Heart right ventricle (tissue), 16 donors: Measurements from ENCODE around the gene NOP9. TPM values are rescaled to one million over a fixed set of nuclear protein-coding genes. Genes with fewer than 3 reads are reported as not detected.

Source experiments
- ATAC-seq, 8 donors: fragments of 200-7000 bp; cut with Tn5 transposase; one replicate each; pipeline ENCODE4 v1.9.1; 2020; ENCODE audit warnings: mild to moderate bottlenecking in 8 of 8, moderate library complexity in 8 of 8, moderate number of reproducible peaks in 1 of 8
- DNase-seq, 2 donors: peaks; one replicate each; pipeline ENCODE4 v3.0.0-alpha.2; 2020
- H3K27ac ChIP-seq, 10 donors: fragments of 200-600 bp; sonication (generic) in 2 of 10; one replicate each; pipeline versions ENCODE4 v1.5.0 to v1.8.0; 2020 to 2022; ENCODE audit warnings: mild to moderate bottlenecking in 3 of 10
- H3K27me3 ChIP-seq, 7 donors: fragments of 200-600 bp; one replicate each; pipeline ENCODE4 v1.8.0; 2021 to 2022; ENCODE audit warnings: mild to moderate bottlenecking in 2 of 7
- H3K36me3 ChIP-seq, 9 donors: fragments of 200-600 bp; sonication (generic) in 1 of 9; one replicate each; pipeline versions ENCODE4 v1.5.0 to v1.8.0; 2020 to 2022; ENCODE audit warnings: mild to moderate bottlenecking in 2 of 9
- H3K4me1 ChIP-seq, 9 donors: fragments of 200-600 bp; sonication (generic) in 1 of 9; one replicate each; pipeline versions ENCODE4 v1.5.0 to v1.8.0; 2020 to 2022; ENCODE audit warnings: mild to moderate bottlenecking in 4 of 9
- H3K4me3 ChIP-seq, 10 donors: fragments of 200-600 bp; sonication (generic) in 2 of 10; one replicate each; pipeline versions ENCODE4 v1.5.0 to v1.8.0; 2020 to 2022; ENCODE audit warnings: mild to moderate bottlenecking in 7 of 10, moderate library complexity in 2 of 10
- H3K9me3 ChIP-seq, 11 donors: fragments of 200-600 bp in 10 of 11; sonication (generic) in 2 of 11; one replicate each; pipeline versions ENCODE4 v1.5.0 to v1.8.0; 2013 to 2022; ENCODE audit warnings: mild to moderate bottlenecking in 2 of 11, control low read depth in 1 of 11, moderate library complexity in 1 of 11
- CTCF ChIP-seq, 9 donors: fragments of 200-600 bp; sonication (generic) in 2 of 9; IDR thresholded peaks; one replicate each; pipeline versions ENCODE4 v1.5.0 to v1.8.0; 2021 to 2022; ENCODE audit warnings: antibody characterized with exemption in 9 of 9, mild to moderate bottlenecking in 5 of 9, moderate library complexity in 1 of 9
- WGBS, 2 donors: extraction: QIAGEN DNeasy Blood & Tissue Kit; methylation state at CpG; one replicate each; pipeline ENCODE4 v1.1.7; 2013; ENCODE audit warnings: inconsistent platforms in 1 of 2; 5-methylcytosine and 5-hydroxymethylcytosine counted together
- intact Hi-C, 10 donors: fragments of 100-400 bp; cut with DNase I; formaldehyde crosslinking; loops; one replicate each; pipeline versions ENCODE4 v1.11.1 to v1.14.2; 2022
- polyA plus RNA-seq, 2 donors: library from polyadenylated mRNA; stranded (reverse); fragments of 200-250 nt; gene quantifications; one replicate each; pipeline ENCODE4 v1.2.3, GENCODE V29; 2013
- total RNA-seq, 10 donors: library from RNA; stranded (reverse); fragmentation: NEBNext Ultra II Directional in 3 of 10; extraction: Animal tissue kit (Norgen Biotek cat#: 25700) in 3 of 10; gene quantifications; one replicate each; pipeline versions ENCODE4 v1.2.1 to v1.2.4, GENCODE V29; 2021 to 2023
- donor health status: Arrhythmogenic right ventricular cardiomyopathy.
- donor health status: ischemic (EF 13 %, LVEDD 7.1; RV severe dilation, severe dysfunction).
- donor health status: healthy with polysubstance abuse.
- donor health status: DM: no; HTN: yes; CAD: no.
- donor health status: DM: no; HTN: no; CAD: no.
- donor health status: ischemic (EF 25% LVEDD 6.9; RV normal size, moderate dysfunction).
- donor health status: ischemic (EF 25% LVEDD 5.7; RV mildly dilated, moderate dysfunction).
- donor health status: healthy.
- donor health status: DM: yes; HTN: yes; CAD: no.
- donor health status: Ischemic cardiomyopathy.
- donor health status: ischemic (EF 35%, LVEDD 5.7; RV mildly dilated, moderate dysfunction).
- donor health status: nonischemic (EF 11% LVEDD 7.7; RV severe dilation, severe dysfunction).
- donor health status: DM: yes; HTN: yes; CAD: no.
- donor health status: PGD.
- donor health status: ischemic (EF 29% LVEDD 5.4; RV normal size, mild dysfunction).
- donor health status: nonischemic (EF 23%, LVEDD 6.1; RV moderate dilation, normal function).

The NOP9 gene
- total and polyA plus RNA-seq, 12 donors = 10.7 to 31.9 (median 26.4) TPM

- TF ChIP-seq CTCF (IDR thresholded peaks at IDR 0.05) = no peak
- peaks cover 0 to 19% (median 0%) of the 10 kb centered on the region in 9 donors for H3K4me1 ChIP-seq
- no peak for DNase-seq
- WGBS, 2 donors = 91 to 92% methylated on average over 7 of the region's 7 CpGs
- no peak overlapping the region for H3K27ac ChIP-seq
- H3K4me3 ChIP-seq = no peak overlapping the region
- H3K9me3 ChIP-seq = no peaks in the 10 kb centered on the region
- peaks cover 0 to 29% (median 14%) of the 10 kb centered on the region in 7 donors for H3K27me3 ChIP-seq
- no peak for ATAC-seq
- intact Hi-C loops = no loop called here
- no peaks in the 10 kb centered on the region for H3K36me3 ChIP-seq
Measured at GRCh38 chr14:24355009-24355408, 55.4 kb downstream of the NOP9 start.

- Histone ChIP-seq H3K4me1 (peaks cover 0 to 19% (median 0%) of the 10 kb centered on the region in 9 donors), H3K27me3 (peaks cover 0 to 25% (median 14%) of the 10 kb centered on the region in 7 donors), H3K36me3 (no peaks in the 10 kb centered on the region), H3K4me3 (no peak overlapping the region), H3K27ac (no peak overlapping the region), H3K9me3 (no peaks in the 10 kb centered on the region)
- DNase-seq = no peak
- 84 to 89% methylated on average over 4 of the region's 4 CpGs for WGBS, 2 donors
- TF ChIP-seq CTCF (IDR thresholded peaks at IDR 0.05) = no peak
- no peak for ATAC-seq
- intact Hi-C loops = no loop called here
Measured at GRCh38 chr14:24356208-24356607, 56.6 kb downstream of the NOP9 start.

Other genes with a start within 250 kb of the NOP9 start
Only the 30 nearest of the 34 such genes appear.
- gene DCAF11, start 185.1 kb upstream of the NOP9 start, total RNA-seq = 10 to 100 TPM; 62.2 to 99.7 (median 73.0) TPM
- 10 to 100 TPM; 19.7 to 72.7 TPM for gene DCAF11, start 185.1 kb upstream of the NOP9 start, polyA plus RNA-seq
- gene NRL, start 184.9 kb upstream of the NOP9 start, total RNA-seq = 1 to 10 TPM; 1.7 to 3.5 (median 2.2) TPM
- gene NRL, start 184.9 kb upstream of the NOP9 start, polyA plus RNA-seq = 1 to 10 TPM; 1.5 to 3.3 TPM
- gene FITM1, start 169.2 kb upstream of the NOP9 start, total RNA-seq = 100 to 1,000 TPM; 105 to 176 (median 131) TPM
- gene FITM1, start 169.2 kb upstream of the NOP9 start, polyA plus RNA-seq = 100 to 1,000 TPM in 1 of 2 donors, 10 to 100 TPM in 1; 77.0 to 247 TPM
- gene PSME1, start 163.7 kb upstream of the NOP9 start, total RNA-seq = 100 to 1,000 TPM in 5 of 10 donors, 10 to 100 TPM in 5; 84.3 to 341 (median 100.0) TPM
- 100 to 1,000 TPM; 138 to 149 TPM for gene PSME1, start 163.7 kb upstream of the NOP9 start, polyA plus RNA-seq
- 10 to 100 TPM; 10.2 to 18.8 (median 13.3) TPM for gene EMC9, start 158.3 kb upstream of the NOP9 start, total RNA-seq
- gene EMC9, start 158.3 kb upstream of the NOP9 start, polyA plus RNA-seq = 10 to 100 TPM; 27.2 to 44.3 TPM
- 100 to 1,000 TPM in 3 of 10 donors, 10 to 100 TPM in 7; 62.6 to 347 (median 85.0) TPM for gene PSME2, start 153.2 kb upstream of the NOP9 start, total RNA-seq
- gene PSME2, start 153.2 kb upstream of the NOP9 start, polyA plus RNA-seq = 100 to 1,000 TPM; 124 to 290 TPM
- gene RNF31, start 152.4 kb upstream of the NOP9 start, total RNA-seq = 10 to 100 TPM; 27.5 to 52.6 (median 34.8) TPM
- gene RNF31, start 152.4 kb upstream of the NOP9 start, polyA plus RNA-seq = 10 to 100 TPM; 39.4 to 92.9 TPM
- gene IRF9, start 138.6 kb upstream of the NOP9 start, total RNA-seq = 100 to 1,000 TPM in 1 of 10 donors, 10 to 100 TPM in 9; 17.7 to 147 (median 36.7) TPM
- 10 to 100 TPM; 28.2 to 64.1 TPM for gene IRF9, start 138.6 kb upstream of the NOP9 start, polyA plus RNA-seq
- 1 to 10 TPM; 2.5 to 7.0 (median 4.3) TPM for gene REC8, start 127.8 kb upstream of the NOP9 start, total RNA-seq
- gene REC8, start 127.8 kb upstream of the NOP9 start, polyA plus RNA-seq = 10 to 100 TPM in 1 of 2 donors, 1 to 10 TPM in 1; 2.5 to 17.7 TPM
- 10 to 100 TPM; 10.1 to 22.5 (median 12.6) TPM for gene IPO4, start 111.0 kb upstream of the NOP9 start, total RNA-seq
- 10 to 100 TPM in 1 of 2 donors, 1 to 10 TPM in 1; 4.4 to 23.8 TPM for gene IPO4, start 111.0 kb upstream of the NOP9 start, polyA plus RNA-seq
- 10 to 100 TPM; 14.2 to 31.3 (median 18.7) TPM for gene TM9SF1, start 104.4 kb upstream of the NOP9 start, total RNA-seq
- gene TM9SF1, start 104.4 kb upstream of the NOP9 start, polyA plus RNA-seq = 10 to 100 TPM; 10.8 to 36.4 TPM
- under 1 TPM in 1 of 10 donors, not detected in 9; 0.28 TPM for gene TSSK4, start 94.2 kb upstream of the NOP9 start, total RNA-seq
- gene TSSK4, start 94.2 kb upstream of the NOP9 start, polyA plus RNA-seq = under 1 TPM in 1 of 2 donors, not detected in 1; 0.22 TPM
- gene CHMP4A, start 86.4 kb upstream of the NOP9 start, total RNA-seq = 10 to 100 TPM; 23.4 to 35.3 (median 29.4) TPM
- gene CHMP4A, start 86.4 kb upstream of the NOP9 start, polyA plus RNA-seq = 10 to 100 TPM; 34.3 to 80.8 TPM
- 10 to 100 TPM; 13.9 to 22.9 (median 18.9) TPM for gene MDP1, start 83.8 kb upstream of the NOP9 start, total RNA-seq
- 10 to 100 TPM; 23.0 to 23.5 TPM for gene MDP1, start 83.8 kb upstream of the NOP9 start, polyA plus RNA-seq
- gene NEDD8, start 67.5 kb upstream of the NOP9 start, total RNA-seq = 100 to 1,000 TPM; 178 to 228 (median 199) TPM
- 100 to 1,000 TPM; 154 to 325 TPM for gene NEDD8, start 67.5 kb upstream of the NOP9 start, polyA plus RNA-seq
- 10 to 100 TPM; 28.6 to 46.9 (median 33.5) TPM for gene GMPR2, start 66.9 kb upstream of the NOP9 start, total RNA-seq
- 10 to 100 TPM; 26.4 to 27.3 TPM for gene GMPR2, start 66.9 kb upstream of the NOP9 start, polyA plus RNA-seq
- 10 to 100 TPM; 36.8 to 56.4 (median 40.5) TPM for gene TINF2, start 57.2 kb upstream of the NOP9 start, total RNA-seq
- gene TINF2, start 57.2 kb upstream of the NOP9 start, polyA plus RNA-seq = 10 to 100 TPM; 19.3 to 44.0 TPM
- gene TGM1, start 36.7 kb upstream of the NOP9 start, total RNA-seq = 1 to 10 TPM in 1 of 10 donors, under 1 TPM in 9; 0.17 to 2.2 (median 0.65) TPM
- gene TGM1, start 36.7 kb upstream of the NOP9 start, polyA plus RNA-seq = under 1 TPM; 0.51 to 0.87 TPM
- 10 to 100 TPM; 17.4 to 30.0 (median 19.6) TPM for gene RABGGTA, start 28.3 kb upstream of the NOP9 start, total RNA-seq
- 10 to 100 TPM; 30.6 to 37.9 TPM for gene RABGGTA, start 28.3 kb upstream of the NOP9 start, polyA plus RNA-seq
- gene DHRS1, start 70 bp upstream of the NOP9 start, total RNA-seq = 10 to 100 TPM in 4 of 10 donors, 1 to 10 TPM in 6; 6.9 to 11.1 (median 9.0) TPM
- 10 to 100 TPM in 1 of 2 donors, 1 to 10 TPM in 1; 8.5 to 11.6 TPM for gene DHRS1, start 70 bp upstream of the NOP9 start, polyA plus RNA-seq
- 1 to 10 TPM; 1.9 to 6.0 (median 3.5) TPM for gene CIDEB, start 8.1 kb downstream of the NOP9 start, total RNA-seq
- 1 to 10 TPM; 4.3 to 4.8 TPM for gene CIDEB, start 8.1 kb downstream of the NOP9 start, polyA plus RNA-seq
- gene LTB4R2, start 10.3 kb downstream of the NOP9 start, total RNA-seq = 1 to 10 TPM in 7 of 10 donors, under 1 TPM in 3; 0.68 to 2.4 (median 1.3) TPM
- gene LTB4R2, start 10.3 kb downstream of the NOP9 start, polyA plus RNA-seq = under 1 TPM; 0.51 to 0.90 TPM
- gene LTB4R, start 11.7 kb downstream of the NOP9 start, total RNA-seq = 1 to 10 TPM in 7 of 10 donors, under 1 TPM in 3; 0.76 to 3.1 (median 1.8) TPM
- 1 to 10 TPM; 3.2 to 3.7 TPM for gene LTB4R, start 11.7 kb downstream of the NOP9 start, polyA plus RNA-seq
- gene ADCY4, start 35.2 kb downstream of the NOP9 start, total RNA-seq = 10 to 100 TPM; 17.4 to 37.0 (median 22.9) TPM
- gene ADCY4, start 35.2 kb downstream of the NOP9 start, polyA plus RNA-seq = 100 to 1,000 TPM in 1 of 2 donors, 10 to 100 TPM in 1; 23.1 to 104 TPM
- 1 to 10 TPM; 1.7 to 4.9 (median 3.5) TPM for gene RIPK3, start 40.1 kb downstream of the NOP9 start, total RNA-seq
- 1 to 10 TPM; 4.9 to 7.1 TPM for gene RIPK3, start 40.1 kb downstream of the NOP9 start, polyA plus RNA-seq
- gene NFATC4, start 68.3 kb downstream of the NOP9 start, total RNA-seq = 10 to 100 TPM in 4 of 10 donors, 1 to 10 TPM in 6; 3.0 to 42.0 (median 7.8) TPM
- 10 to 100 TPM; 28.7 to 69.2 TPM for gene NFATC4, start 68.3 kb downstream of the NOP9 start, polyA plus RNA-seq
- 1 to 10 TPM; 3.6 to 9.0 (median 6.4) TPM for gene NYNRIN, start 99.2 kb downstream of the NOP9 start, total RNA-seq
- 1 to 10 TPM; 4.6 to 6.8 TPM for gene NYNRIN, start 99.2 kb downstream of the NOP9 start, polyA plus RNA-seq
- gene CBLN3, start 129.8 kb downstream of the NOP9 start, total RNA-seq = 1 to 10 TPM in 4 of 10 donors, under 1 TPM in 6; 0.24 to 2.5 (median 0.80) TPM
- 1 to 10 TPM; 1.0 to 1.8 TPM for gene CBLN3, start 129.8 kb downstream of the NOP9 start, polyA plus RNA-seq
- gene KHNYN, start 130.1 kb downstream of the NOP9 start, total RNA-seq = 10 to 100 TPM; 14.3 to 30.1 (median 17.9) TPM
- 10 to 100 TPM; 14.0 to 20.9 TPM for gene KHNYN, start 130.1 kb downstream of the NOP9 start, polyA plus RNA-seq
- gene SDR39U1, start 142.9 kb downstream of the NOP9 start, total RNA-seq = 10 to 100 TPM; 55.6 to 93.6 (median 67.4) TPM
- 100 to 1,000 TPM in 1 of 2 donors, 10 to 100 TPM in 1; 88.5 to 108 TPM for gene SDR39U1, start 142.9 kb downstream of the NOP9 start, polyA plus RNA-seq